Activated CD8-positive, alpha-beta T cell treated with anti-CD3 and anti-CD28 coated beads for 36 hours (primary cell): ENCODE data around the gene RXRG. TPM values are rescaled to one million over a fixed set of nuclear protein-coding genes. Genes with fewer than 3 reads are reported as not detected.

Experiments
- ATAC-seq: fragments of 200-7000 bp; cut with Tn5 transposase; one replicate; pipeline ENCODE4 v1.10.0; 2021; ENCODE audit warnings: mild to moderate bottlenecking, moderate library complexity
- CTCF ChIA-PET: fragments of 350-600 bp; sonication (Branson Sonifier 250); formaldehyde crosslinking; loops from one replicate; lab custom pipeline; 2021; ENCODE audit warnings: antibody characterized with exemption; lab: Charles Lee
- POLR2A ChIA-PET: fragments of 350-600 bp; sonication (Branson Sonifier 250); formaldehyde crosslinking; loops from one replicate; lab custom pipeline; 2021; ENCODE audit warnings: antibody characterized with exemption; lab: Charles Lee
- DNase-seq: peaks from one replicate; pipeline ENCODE4 v3.0.0-alpha.2; 2020
- H3K27ac Mint-ChIP-seq: one replicate; pipeline ENCODE4 v1.8.0; 2021; ENCODE audit warnings: mild to moderate bottlenecking, mixed read lengths
- H3K27me3 Mint-ChIP-seq: one replicate; pipeline ENCODE4 v1.8.0; 2021; ENCODE audit warnings: mixed read lengths
- H3K36me3 Mint-ChIP-seq: one replicate; pipeline ENCODE4 v1.8.0; 2021; ENCODE audit warnings: low read depth, mixed read lengths
- H3K4me1 Mint-ChIP-seq: one replicate; pipeline ENCODE4 v1.8.0; 2021; ENCODE audit warnings: low read depth, mixed read lengths
- H3K4me3 Mint-ChIP-seq: one replicate; pipeline ENCODE4 v1.8.0; 2021; ENCODE audit warnings: mild to moderate bottlenecking, moderate library complexity, mixed read lengths
- H3K9me3 Mint-ChIP-seq: one replicate; pipeline ENCODE4 v1.8.0; 2021; ENCODE audit warnings: mixed read lengths
- intact Hi-C: fragments of 100-400 bp; cut with micrococcal nuclease; formaldehyde crosslinking; loops from one replicate; pipeline ENCODE4 v1.10.0; 2022
- total RNA-seq, 2 experiments: library from RNA; stranded (reverse); gene quantifications; one replicate each; pipeline ENCODE4 v1.2.3, GENCODE V29; 2021
- TF ChIP-seq, protein P1 (sequence below): fragments of 200-600 bp; IDR thresholded peaks from one replicate; pipeline ENCODE4 v1.8.0; 2022; ENCODE audit warnings: antibody characterized with exemption, mild to moderate bottlenecking

Gene RXRG
- total RNA-seq, 2 experiments from 2014 or later: not detected

DNA sequence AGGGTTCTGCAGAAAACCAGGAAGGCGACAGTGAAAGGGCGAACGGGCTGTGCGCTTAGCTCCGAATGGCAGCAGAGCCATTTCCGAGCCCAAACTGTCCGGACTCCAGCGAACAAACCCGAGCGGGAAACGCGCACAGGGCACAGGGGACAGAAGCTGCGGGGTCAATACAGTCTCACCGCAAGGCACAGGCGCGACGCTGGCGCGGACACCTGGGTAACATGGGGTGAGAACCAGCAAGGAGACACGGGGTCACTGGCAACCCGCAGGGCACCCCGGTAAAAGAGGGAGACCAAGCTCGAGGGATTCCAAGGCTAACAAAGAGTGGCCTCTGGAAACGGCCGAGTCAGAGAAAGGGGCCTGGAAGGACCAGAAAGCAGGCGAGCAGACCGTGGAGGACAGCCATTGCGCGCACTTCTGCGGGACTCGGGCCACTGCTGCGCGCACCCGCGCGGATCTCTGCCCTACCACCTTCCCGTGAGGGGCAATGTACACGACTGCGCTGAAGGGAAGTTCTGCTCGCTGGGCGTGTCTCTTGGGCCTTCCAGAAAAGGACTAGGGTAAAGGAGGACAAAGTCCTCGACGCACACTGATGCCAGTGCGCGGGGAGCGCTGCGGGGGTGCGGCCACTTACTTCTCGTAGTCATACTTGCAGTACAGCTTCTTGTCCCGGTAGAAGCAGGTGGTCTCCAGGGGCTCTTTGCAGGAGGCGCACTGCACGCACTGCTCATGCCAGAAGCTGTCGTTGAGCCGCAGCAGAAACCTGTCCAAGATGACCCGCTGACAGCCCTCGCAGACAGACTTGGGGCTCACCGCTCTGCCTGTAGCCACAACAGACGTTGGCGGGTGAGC is 92.3 kb downstream of the RXRG start:
- intact Hi-C loops: loop anchor here (10.0 kb wide), 2 partner anchors 118 to 208 kb away; no protein-coding TSS in a partner anchor
- CTCF ChIA-PET: interaction anchor here (13.0 kb wide), 1 partner anchor 16 kb away, joined by 106 read pairs; no protein-coding TSS in a partner anchor
- ATAC-seq: no peak

DNA sequence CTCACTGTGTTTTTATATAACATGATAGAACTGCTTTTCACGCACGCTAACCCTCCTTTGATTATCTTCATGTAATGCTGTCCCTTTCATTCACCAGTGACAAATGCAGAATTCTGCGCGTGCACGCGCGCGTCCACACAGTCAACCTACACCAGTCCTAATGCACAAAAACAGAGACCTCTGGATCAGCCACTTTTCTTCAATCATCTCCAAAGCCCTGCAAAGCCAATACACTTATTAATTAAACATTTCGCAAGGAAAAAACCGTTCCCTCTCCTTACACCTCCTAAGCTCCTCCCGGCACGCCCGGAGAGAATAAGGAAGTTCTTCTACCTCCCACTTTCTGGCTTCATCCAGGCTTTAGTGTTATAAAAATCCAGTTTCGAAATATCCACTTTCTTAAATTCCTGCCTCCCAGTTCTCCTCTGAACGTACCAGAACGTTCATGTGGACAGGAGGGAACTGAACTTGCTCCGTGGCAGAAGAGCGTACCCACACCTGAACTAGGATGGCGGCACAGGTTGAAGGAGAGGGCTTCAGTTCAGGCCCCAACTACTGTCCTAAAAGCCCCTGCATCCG is 93.0 kb downstream of the RXRG start:
- H3K27ac Mint-ChIP-seq: no peak overlapping the region
- no peak for ATAC-seq
- CTCF ChIA-PET: interaction anchor here (1.6 to 13.0 kb wide), 2 partner anchors 17 to 94 kb away, joined by 3 to 106 read pairs; no protein-coding TSS in a partner anchor

More for the DNA sequence above, 92.3 kb downstream of the RXRG start:
- H3K4me3 Mint-ChIP-seq: no peak overlapping the region
- no peak for DNase-seq
- H3K27ac Mint-ChIP-seq: no peak overlapping the region
- POLR2A ChIA-PET: no interaction called here
- H3K36me3 Mint-ChIP-seq: no peaks in the 10 kb centered on the region
- H3K27me3 Mint-ChIP-seq: peaks cover 71% of the 10 kb centered on the region
- TF ChIP-seq, protein P1, sequence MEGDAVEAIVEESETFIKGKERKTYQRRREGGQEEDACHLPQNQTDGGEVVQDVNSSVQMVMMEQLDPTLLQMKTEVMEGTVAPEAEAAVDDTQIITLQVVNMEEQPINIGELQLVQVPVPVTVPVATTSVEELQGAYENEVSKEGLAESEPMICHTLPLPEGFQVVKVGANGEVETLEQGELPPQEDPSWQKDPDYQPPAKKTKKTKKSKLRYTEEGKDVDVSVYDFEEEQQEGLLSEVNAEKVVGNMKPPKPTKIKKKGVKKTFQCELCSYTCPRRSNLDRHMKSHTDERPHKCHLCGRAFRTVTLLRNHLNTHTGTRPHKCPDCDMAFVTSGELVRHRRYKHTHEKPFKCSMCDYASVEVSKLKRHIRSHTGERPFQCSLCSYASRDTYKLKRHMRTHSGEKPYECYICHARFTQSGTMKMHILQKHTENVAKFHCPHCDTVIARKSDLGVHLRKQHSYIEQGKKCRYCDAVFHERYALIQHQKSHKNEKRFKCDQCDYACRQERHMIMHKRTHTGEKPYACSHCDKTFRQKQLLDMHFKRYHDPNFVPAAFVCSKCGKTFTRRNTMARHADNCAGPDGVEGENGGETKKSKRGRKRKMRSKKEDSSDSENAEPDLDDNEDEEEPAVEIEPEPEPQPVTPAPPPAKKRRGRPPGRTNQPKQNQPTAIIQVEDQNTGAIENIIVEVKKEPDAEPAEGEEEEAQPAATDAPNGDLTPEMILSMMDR: no peak
- H3K4me1 Mint-ChIP-seq: peaks cover 5% of the 10 kb centered on the region
- no peaks in the 10 kb centered on the region for H3K9me3 Mint-ChIP-seq

More for the DNA sequence above, 93.0 kb downstream of the RXRG start:
- POLR2A ChIA-PET: no interaction called here
- H3K27me3 Mint-ChIP-seq: peaks cover 69% of the 10 kb centered on the region
- H3K4me1 Mint-ChIP-seq: peaks cover 5% of the 10 kb centered on the region
- no peak overlapping the region for H3K4me3 Mint-ChIP-seq
- intact Hi-C loops: loop anchor here (10.0 kb wide), 2 partner anchors 117 to 207 kb away; no protein-coding TSS in a partner anchor
- no peaks in the 10 kb centered on the region for H3K36me3 Mint-ChIP-seq
- TF ChIP-seq, protein P1: no peak
- H3K9me3 Mint-ChIP-seq: no peaks in the 10 kb centered on the region
- no peak for DNase-seq

Other genes starting within 250 kb of the RXRG start
- not detected for gene LMX1A, start 88.4 kb downstream of the RXRG start, total RNA-seq
- gene LRRC52, start 98.9 kb upstream of the RXRG start, total RNA-seq: not detected
- 10 to 100 TPM; 23.8 to 26.1 TPM for gene MGST3, start 186.1 kb upstream of the RXRG start, total RNA-seq